HG03135 (cell line): ENCODE data around the gene PSTPIP2.

Experiments used
- ATAC-seq: cut with Tn5 transposase; IDR thresholded peaks from one replicate; pipeline ENCODE4 v1.9.1; 2021; ENCODE audit warnings: mild to moderate bottlenecking, moderate library complexity; ENCODE audit not compliant: unreplicated experiment

Gene PSTPIP2

GRCh38 chr18:45938488-45938935, 133.5 kb downstream of the PSTPIP2 start:
- no peak for ATAC-seq

GRCh38 chr18:45935591-45936335, 136.3 kb downstream of the PSTPIP2 start:
- ATAC-seq = no peak
